Testis (tissue), 3 donors: ENCODE data around the gene PRUNE2. TPM values are rescaled to one million over a fixed set of nuclear protein-coding genes. Genes with fewer than 3 reads are reported as not detected.

ENCODE experiments used
- DNase-seq: peaks from one replicate; pipeline ENCODE4 v3.0.0-alpha.2; 2019
- H3K27ac ChIP-seq, 2 donors: fragments of 200-600 bp; sonication (generic); one replicate each; pipeline ENCODE4 v1.5.1; 2019
- H3K27me3 ChIP-seq: fragments of 200-600 bp; sonication (generic); one replicate; pipeline ENCODE4 v1.5.1; 2019
- H3K36me3 ChIP-seq: fragments of 200-600 bp; sonication (generic); one replicate; pipeline ENCODE4 v1.5.1; 2017; ENCODE audit warnings: low read depth; ENCODE audit errors: missing control alignments
- H3K4me1 ChIP-seq: fragments of 200-600 bp; sonication (generic); one replicate; pipeline ENCODE4 v1.5.1; 2019
- H3K4me3 ChIP-seq, 2 donors: fragments of 200-600 bp; sonication (generic); one replicate each; pipeline ENCODE4 v1.5.1; 2017 to 2019
- H3K9me3 ChIP-seq: fragments of 200-600 bp; sonication (generic); one replicate; pipeline ENCODE4 v1.5.1; 2017
- CTCF ChIP-seq, 3 experiments: fragments of 450-650 bp in 2 of 3; fragments of 200-600 bp in 1 of 3; sonication (generic) in 1 of 3; IDR thresholded peaks; one replicate each; pipeline ENCODE4 v1.5.1; 2016 to 2019; ENCODE audit warnings: antibody characterized with exemption in 3 of 3, mild to moderate bottlenecking in 2 of 3, moderate library complexity in 1 of 3
- POLR2A ChIP-seq: fragments of 450-650 bp; IDR thresholded peaks from one replicate; pipeline ENCODE4 v1.6.1; 2017; ENCODE audit warnings: antibody characterized with exemption, mild to moderate bottlenecking, moderate library complexity
- WGBS, 2 donors: methylation state at CpG; one replicate each; pipeline ENCODE4 v1.1.5; 2018; 5-methylcytosine and 5-hydroxymethylcytosine counted together
- intact Hi-C: fragments of 100-400 bp; cut with DNase I; formaldehyde crosslinking; loops from one replicate; pipeline ENCODE4 v1.15.1; 2023; ENCODE audit warnings: low total_unique reads
- polyA plus RNA-seq: library from polyadenylated mRNA; stranded (reverse); fragments of 350-450 nt; fragmentation: Illumina TruSeq; extraction: RNeasy Lipid Tissue Mini Kit (QIAGEN cat#74804); gene quantifications from one replicate; pipeline ENCODE4 v1.2.3, GENCODE V29; 2014; ENCODE audit warnings: low read depth, low replicate concordance; ENCODE audit not compliant: insufficient read depth
- total RNA-seq, 2 donors: library from RNA; depleted of rRNA; stranded (reverse); fragments of >200 nt; gene quantifications; one replicate each; pipeline ENCODE4 v1.2.3, GENCODE V29; 2016

PRUNE2 gene
- total and polyA plus RNA-seq, 3 donors from 2014 or later, result 15.8 to 19.3 (median 17.2) TPM

- Histone ChIP-seq H3K36me3 (no peaks in the 10 kb centered on the region), H3K4me3 (no peak overlapping the region), H3K4me1 (no peaks in the 10 kb centered on the region), H3K27me3 (no peaks in the 10 kb centered on the region), H3K9me3 (no peaks in the 10 kb centered on the region), H3K27ac (no peak overlapping the region)
- TF ChIP-seq POLR2A (no peak), CTCF (IDR thresholded peaks at IDR 0.05) (no peak)
- intact Hi-C loops, result loop anchor here (10.0 kb wide), 1 partner anchor 264 kb away; no protein-coding TSS in a partner anchor
- DNase-seq, result no peak
- WGBS, 2 donors, result 82 to 91% methylated on average over 9 of the region's 9 CpGs
Observed at GRCh38 chr9:76709020-76709419, 196.9 kb downstream of the PRUNE2 start.

GRCh38 chr9:76707510-76707909 lies 198.4 kb downstream of the PRUNE2 start:
- no peaks in the 10 kb centered on the region for H3K36me3 ChIP-seq

GRCh38 chr9:76704593-76705204 lies 201.2 kb downstream of the PRUNE2 start:
- Histone ChIP-seq H3K36me3 (no peaks in the 10 kb centered on the region), H3K4me3 (no peak overlapping the region), H3K4me1 (no peaks in the 10 kb centered on the region), H3K9me3 (no peaks in the 10 kb centered on the region), H3K27me3 (no peaks in the 10 kb centered on the region), H3K27ac (no peak overlapping the region)
- intact Hi-C loops, result loop anchor here (10.0 kb wide), 1 partner anchor 260 kb away; no protein-coding TSS in a partner anchor
- whole genome bisulfite sequencing, 2 donors, result 37 to 40% methylated on average over 9 of the region's 9 CpGs
- no peak for DNase-seq
- TF ChIP-seq POLR2A (no peak), CTCF (IDR thresholded peaks at IDR 0.05) (peak; percentile 50 to 76 (median 73))

More at GRCh38 chr9:76707510-76707909, 198.4 kb downstream of the PRUNE2 start:
- no peaks in the 10 kb centered on the region for H3K27me3 ChIP-seq
- DNase-seq, result no peak
- H3K9me3 ChIP-seq, result no peaks in the 10 kb centered on the region
- WGBS, 2 donors, result 73 to 79% methylated on average over 6 of the region's 6 CpGs
- H3K4me1 ChIP-seq, result no peaks in the 10 kb centered on the region
- no peak for TF ChIP-seq CTCF (IDR thresholded peaks at IDR 0.05)
- TF ChIP-seq POLR2A, result no peak
- no peak overlapping the region for H3K27ac ChIP-seq
- no peak overlapping the region for H3K4me3 ChIP-seq
- intact Hi-C loops, result loop anchor here (10.0 kb wide), 1 partner anchor 263 kb away; no protein-coding TSS in a partner anchor

- WGBS, 2 donors, result 49 to 60% methylated on average over 7 of the region's 7 CpGs
- H3K27me3 ChIP-seq, result no peaks in the 10 kb centered on the region
- no peaks in the 10 kb centered on the region for H3K4me1 ChIP-seq
- intact Hi-C loops, result loop anchor here (10.0 kb wide), 1 partner anchor 258 kb away; no protein-coding TSS in a partner anchor
- no peaks in the 10 kb centered on the region for H3K9me3 ChIP-seq
- no peak for TF ChIP-seq CTCF (IDR thresholded peaks at IDR 0.05)
- no peak for TF ChIP-seq POLR2A
- no peak overlapping the region for H3K4me3 ChIP-seq
- no peaks in the 10 kb centered on the region for H3K36me3 ChIP-seq
- H3K27ac ChIP-seq, result no peak overlapping the region
- DNase-seq, result no peak
Observed at GRCh38 chr9:76703270-76703669, 202.6 kb downstream of the PRUNE2 start.
